Fibroblast of villous mesenchyme (primary cell): ENCODE results near the gene INPP4B. TPM values are rescaled to one million over a fixed set of nuclear protein-coding genes. Genes with fewer than 3 reads are reported as not detected.
"Not testable (repeated sequence)": the region's sequence is repeated elsewhere in the genome, so short reads cannot be mapped to it uniquely, and the experiment has no call there.

ENCODE experiments used
- DNase-seq: peaks from one replicate; pipeline ENCODE4 v3.0.0-alpha.2; 2010; ENCODE audit warnings: low read depth
- H3K4me3 ChIP-seq: 2 replicates; pipeline ENCODE4 v1.5.1; 2011; ENCODE audit warnings: low read depth, mild to moderate bottlenecking, low read length
- CTCF ChIP-seq: IDR thresholded peaks from 2 replicates; pipeline ENCODE4 v1.5.1; 2012; ENCODE audit warnings: low read depth, mild to moderate bottlenecking, low read length; ENCODE audit not compliant: insufficient read depth
- total RNA-seq: library from RNA; depleted of rRNA; stranded (reverse); fragments of >200 nt; gene quantifications from 2 replicates; pipeline ENCODE4 v1.2.3, GENCODE V29; 2012

INPP4B gene
- total RNA-seq, 1 donor, result 64.3 TPM

- peak; percentile 71 for DNase-seq
- H3K4me3 ChIP-seq, result no peak overlapping the region
- TF ChIP-seq CTCF, result no peak
Measured at GRCh38 chr4:142815834-142816233, 30.3 kb downstream of the INPP4B start.

- TF ChIP-seq CTCF, result no peak
- DNase-seq, result no peak
- H3K4me3 ChIP-seq, result no peak overlapping the region
Measured at GRCh38 chr4:142813388-142813787, 32.7 kb downstream of the INPP4B start.

- no peak for TF ChIP-seq CTCF
- DNase-seq, result peak; percentile 41
- no peak overlapping the region for H3K4me3 ChIP-seq
Measured at GRCh38 chr4:142812091-142812490, 34.0 kb downstream of the INPP4B start.

GRCh38 chr4:142811034-142811433, 35.1 kb downstream of the INPP4B start:
- no peak overlapping the region for H3K4me3 ChIP-seq
- TF ChIP-seq CTCF, result no peak
- no peak for DNase-seq

- DNase-seq, result no peak
- no peak for TF ChIP-seq CTCF
- H3K4me3 ChIP-seq, result no peak overlapping the region
Measured at GRCh38 chr4:142809559-142809958, 36.5 kb downstream of the INPP4B start.

- H3K4me3 ChIP-seq, DNase-seq: not testable (repeated sequence)
Measured at GRCh38 chr4:142803879-142804278, 42.2 kb downstream of the INPP4B start.

- no peak for TF ChIP-seq CTCF
- H3K4me3 ChIP-seq, result no peak overlapping the region
- no peak for DNase-seq
Measured at GRCh38 chr4:142801966-142802365, 44.1 kb downstream of the INPP4B start.
